ENCODE data around the gene CTSC.

DNA sequence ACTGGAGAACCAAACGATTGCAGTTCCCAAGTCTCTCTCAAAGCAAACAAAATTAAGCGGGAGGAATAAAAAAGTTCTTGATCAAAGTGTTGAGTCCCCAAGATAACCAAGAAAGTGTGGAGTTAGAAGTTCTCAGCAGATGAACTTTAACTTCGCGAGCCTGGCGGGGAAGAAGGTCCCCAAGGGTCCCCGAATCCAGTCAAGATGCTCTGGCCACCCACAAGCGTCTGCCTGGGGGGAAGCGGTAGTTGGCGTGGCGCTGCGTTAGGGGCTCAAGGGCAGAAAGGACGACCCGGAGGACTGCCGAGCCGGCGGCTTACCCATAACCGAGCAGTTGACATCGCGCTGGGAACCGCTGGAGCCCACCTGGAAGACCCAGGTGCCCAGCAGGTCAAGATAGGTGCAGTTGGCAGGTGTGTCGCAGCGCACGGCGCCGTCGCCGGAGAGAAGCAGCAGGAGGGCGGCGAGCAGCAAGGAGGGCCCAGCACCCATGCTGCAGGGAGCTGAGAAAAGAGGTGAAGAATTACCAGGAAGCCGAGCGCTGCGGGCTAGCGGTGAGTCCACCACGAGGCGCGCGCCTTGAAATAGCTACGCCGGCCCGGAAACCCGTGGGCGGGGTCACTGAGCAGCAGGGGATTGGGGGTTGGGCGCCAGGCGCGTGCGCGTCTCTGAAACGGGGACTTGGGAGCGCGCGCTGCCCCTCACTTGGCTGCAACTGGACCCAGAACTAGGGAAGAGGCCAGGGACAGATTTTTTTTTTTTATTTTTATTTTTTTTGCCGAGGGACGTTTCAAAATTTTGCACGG, at the start of gene CTSC:
- TF ChIP-seq, protein P1, sequence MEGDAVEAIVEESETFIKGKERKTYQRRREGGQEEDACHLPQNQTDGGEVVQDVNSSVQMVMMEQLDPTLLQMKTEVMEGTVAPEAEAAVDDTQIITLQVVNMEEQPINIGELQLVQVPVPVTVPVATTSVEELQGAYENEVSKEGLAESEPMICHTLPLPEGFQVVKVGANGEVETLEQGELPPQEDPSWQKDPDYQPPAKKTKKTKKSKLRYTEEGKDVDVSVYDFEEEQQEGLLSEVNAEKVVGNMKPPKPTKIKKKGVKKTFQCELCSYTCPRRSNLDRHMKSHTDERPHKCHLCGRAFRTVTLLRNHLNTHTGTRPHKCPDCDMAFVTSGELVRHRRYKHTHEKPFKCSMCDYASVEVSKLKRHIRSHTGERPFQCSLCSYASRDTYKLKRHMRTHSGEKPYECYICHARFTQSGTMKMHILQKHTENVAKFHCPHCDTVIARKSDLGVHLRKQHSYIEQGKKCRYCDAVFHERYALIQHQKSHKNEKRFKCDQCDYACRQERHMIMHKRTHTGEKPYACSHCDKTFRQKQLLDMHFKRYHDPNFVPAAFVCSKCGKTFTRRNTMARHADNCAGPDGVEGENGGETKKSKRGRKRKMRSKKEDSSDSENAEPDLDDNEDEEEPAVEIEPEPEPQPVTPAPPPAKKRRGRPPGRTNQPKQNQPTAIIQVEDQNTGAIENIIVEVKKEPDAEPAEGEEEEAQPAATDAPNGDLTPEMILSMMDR (IDR thresholded peaks at IDR 0.05): no peak
- peak in 1 of 2 donors; percentile 76 for TF ChIP-seq POLR2A (IDR thresholded peaks at IDR 0.05)
- TF ChIP-seq POLR2AphosphoS5 (IDR thresholded peaks at IDR 0.05; ENCODE audit: insufficient read depth in 1 of 2, low read depth in 1 of 2): peak; percentile 85 to 95
